A549 (cell line): ENCODE data around the gene TGFBR1.

Experiments
- JUN ChIP-seq, 2 experiments: fragments of >200 bp; sonication (Bioruptor Twin); formaldehyde crosslinking; IDR thresholded peaks; 2 replicates in 1 of 2; 3 replicates in 1 of 2; pipeline ENCODE4 v1.6.1; 2016 to 2017
- TF ChIP-seq, protein P1 (sequence below): fragments of >200 bp; sonication (Bioruptor Twin); formaldehyde crosslinking; IDR thresholded peaks from 3 replicates; pipeline ENCODE4 v1.5.1; 2016
- TF ChIP-seq, protein P2 (sequence below): fragments of >200 bp; sonication (Bioruptor Twin); formaldehyde crosslinking; IDR thresholded peaks from 3 replicates; pipeline ENCODE4 v1.6.1; 2016
- TF ChIP-seq, protein P3 (sequence below): fragments of 450-650 bp; IDR thresholded peaks from 2 replicates; pipeline ENCODE4 v1.6.1; 2014; ENCODE audit warnings: antibody characterized with exemption

DNA sequence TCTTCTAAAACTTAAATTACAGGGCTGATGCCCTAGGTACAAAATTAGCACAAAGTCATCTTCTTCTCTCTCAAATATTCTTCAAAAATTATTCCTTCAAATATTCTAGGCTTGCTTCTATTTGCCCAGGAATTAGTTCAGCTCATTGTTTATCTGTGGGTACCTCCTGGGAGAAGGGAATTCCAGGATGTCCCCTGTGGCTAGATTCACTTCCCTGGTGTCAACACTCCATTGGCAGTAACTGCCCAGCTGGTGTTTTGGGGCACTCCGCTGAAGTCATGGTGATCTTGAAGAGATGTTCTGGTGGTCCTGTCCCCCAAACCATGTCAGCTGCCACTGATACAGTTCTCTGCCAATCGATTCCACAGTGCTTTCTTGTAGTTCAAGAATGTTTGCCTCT is 26.2 kb upstream of the TGFBR1 start:
- TF ChIP-seq, protein P1, sequence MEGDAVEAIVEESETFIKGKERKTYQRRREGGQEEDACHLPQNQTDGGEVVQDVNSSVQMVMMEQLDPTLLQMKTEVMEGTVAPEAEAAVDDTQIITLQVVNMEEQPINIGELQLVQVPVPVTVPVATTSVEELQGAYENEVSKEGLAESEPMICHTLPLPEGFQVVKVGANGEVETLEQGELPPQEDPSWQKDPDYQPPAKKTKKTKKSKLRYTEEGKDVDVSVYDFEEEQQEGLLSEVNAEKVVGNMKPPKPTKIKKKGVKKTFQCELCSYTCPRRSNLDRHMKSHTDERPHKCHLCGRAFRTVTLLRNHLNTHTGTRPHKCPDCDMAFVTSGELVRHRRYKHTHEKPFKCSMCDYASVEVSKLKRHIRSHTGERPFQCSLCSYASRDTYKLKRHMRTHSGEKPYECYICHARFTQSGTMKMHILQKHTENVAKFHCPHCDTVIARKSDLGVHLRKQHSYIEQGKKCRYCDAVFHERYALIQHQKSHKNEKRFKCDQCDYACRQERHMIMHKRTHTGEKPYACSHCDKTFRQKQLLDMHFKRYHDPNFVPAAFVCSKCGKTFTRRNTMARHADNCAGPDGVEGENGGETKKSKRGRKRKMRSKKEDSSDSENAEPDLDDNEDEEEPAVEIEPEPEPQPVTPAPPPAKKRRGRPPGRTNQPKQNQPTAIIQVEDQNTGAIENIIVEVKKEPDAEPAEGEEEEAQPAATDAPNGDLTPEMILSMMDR: no peak
- TF ChIP-seq JUN (IDR thresholded peaks at IDR 0.05): no peak
- TF ChIP-seq, protein P2, sequence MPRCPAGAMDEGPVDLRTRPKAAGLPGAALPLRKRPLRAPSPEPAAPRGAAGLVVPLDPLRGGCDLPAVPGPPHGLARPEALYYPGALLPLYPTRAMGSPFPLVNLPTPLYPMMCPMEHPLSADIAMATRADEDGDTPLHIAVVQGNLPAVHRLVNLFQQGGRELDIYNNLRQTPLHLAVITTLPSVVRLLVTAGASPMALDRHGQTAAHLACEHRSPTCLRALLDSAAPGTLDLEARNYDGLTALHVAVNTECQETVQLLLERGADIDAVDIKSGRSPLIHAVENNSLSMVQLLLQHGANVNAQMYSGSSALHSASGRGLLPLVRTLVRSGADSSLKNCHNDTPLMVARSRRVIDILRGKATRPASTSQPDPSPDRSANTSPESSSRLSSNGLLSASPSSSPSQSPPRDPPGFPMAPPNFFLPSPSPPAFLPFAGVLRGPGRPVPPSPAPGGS: no peak
- TF ChIP-seq, protein P3, sequence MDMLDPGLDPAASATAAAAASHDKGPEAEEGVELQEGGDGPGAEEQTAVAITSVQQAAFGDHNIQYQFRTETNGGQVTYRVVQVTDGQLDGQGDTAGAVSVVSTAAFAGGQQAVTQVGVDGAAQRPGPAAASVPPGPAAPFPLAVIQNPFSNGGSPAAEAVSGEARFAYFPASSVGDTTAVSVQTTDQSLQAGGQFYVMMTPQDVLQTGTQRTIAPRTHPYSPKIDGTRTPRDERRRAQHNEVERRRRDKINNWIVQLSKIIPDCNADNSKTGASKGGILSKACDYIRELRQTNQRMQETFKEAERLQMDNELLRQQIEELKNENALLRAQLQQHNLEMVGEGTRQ: no peak
